HUES64 (cell line): Measurements from ENCODE around the gene RNF4.

ENCODE experiments used
- H3K27ac ChIP-seq: 2 replicates; pipeline ENCODE4 v1.7.0; 2013; ENCODE audit warnings: low read depth, low read length, inconsistent platforms
- H3K27me3 ChIP-seq: 2 replicates; pipeline ENCODE4 v1.6.1; 2013; ENCODE audit warnings: mild to moderate bottlenecking, low read length; ENCODE audit not compliant: insufficient read depth
- H3K36me3 ChIP-seq: 2 replicates; pipeline ENCODE4 v1.6.1; 2013; ENCODE audit warnings: mild to moderate bottlenecking, low read length; ENCODE audit not compliant: insufficient read depth
- H3K4me1 ChIP-seq: 2 replicates; pipeline ENCODE4 v1.6.1; 2013; ENCODE audit warnings: mild to moderate bottlenecking, low read length, moderate library complexity; ENCODE audit not compliant: insufficient read depth
- H3K4me3 ChIP-seq: 2 replicates; pipeline ENCODE4 v1.5.1; 2013; ENCODE audit warnings: mild to moderate bottlenecking, low read length, moderate library complexity
- H3K9ac ChIP-seq: 2 replicates; pipeline ENCODE4 v1.6.1; 2013; ENCODE audit warnings: mild to moderate bottlenecking, low read depth, low read length
- H3K9me3 ChIP-seq: 2 replicates; pipeline ENCODE4 v1.6.1; 2013; ENCODE audit warnings: low read depth, low read length; ENCODE audit not compliant: insufficient read depth
- WGBS: fragments of 150-250, 120-280 bp; methylation state at CpG from one replicate; pipeline ENCODE4 v1.1.7; 2013; ENCODE audit warnings: missing lambda C conversion rate; 5-methylcytosine and 5-hydroxymethylcytosine counted together

RNF4 gene

DNA sequence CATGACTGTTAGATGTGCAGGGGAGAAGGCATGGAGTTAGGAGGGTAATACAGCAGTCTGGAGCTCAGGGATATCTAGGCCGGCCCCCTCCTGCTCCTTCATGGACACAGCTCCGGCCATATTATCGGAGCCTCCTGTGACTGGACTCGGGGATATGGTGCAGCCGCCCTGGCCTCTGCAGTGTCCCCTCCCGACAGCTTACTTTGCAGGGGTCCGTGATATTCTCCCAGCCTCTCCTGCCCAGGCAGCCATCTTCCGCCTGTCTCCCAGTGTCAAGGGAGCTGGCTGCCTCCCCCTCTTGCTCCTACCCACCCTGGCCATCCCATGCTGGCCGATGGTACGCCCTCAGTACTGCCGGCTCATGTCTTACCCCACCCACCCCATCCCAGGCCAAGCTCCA, 19.9 kb upstream of the RNF4 start:
- Histone ChIP-seq H3K36me3 (no peaks in the 10 kb centered on the region), H3K4me3 (no peak overlapping the region), H3K4me1 (no peaks in the 10 kb centered on the region), H3K9me3 (no peaks in the 10 kb centered on the region), H3K9ac (no peak overlapping the region), H3K27ac (no peak overlapping the region), H3K27me3 (no peaks in the 10 kb centered on the region)
- WGBS = 93% methylated on average over 11 of the region's 11 CpGs

DNA sequence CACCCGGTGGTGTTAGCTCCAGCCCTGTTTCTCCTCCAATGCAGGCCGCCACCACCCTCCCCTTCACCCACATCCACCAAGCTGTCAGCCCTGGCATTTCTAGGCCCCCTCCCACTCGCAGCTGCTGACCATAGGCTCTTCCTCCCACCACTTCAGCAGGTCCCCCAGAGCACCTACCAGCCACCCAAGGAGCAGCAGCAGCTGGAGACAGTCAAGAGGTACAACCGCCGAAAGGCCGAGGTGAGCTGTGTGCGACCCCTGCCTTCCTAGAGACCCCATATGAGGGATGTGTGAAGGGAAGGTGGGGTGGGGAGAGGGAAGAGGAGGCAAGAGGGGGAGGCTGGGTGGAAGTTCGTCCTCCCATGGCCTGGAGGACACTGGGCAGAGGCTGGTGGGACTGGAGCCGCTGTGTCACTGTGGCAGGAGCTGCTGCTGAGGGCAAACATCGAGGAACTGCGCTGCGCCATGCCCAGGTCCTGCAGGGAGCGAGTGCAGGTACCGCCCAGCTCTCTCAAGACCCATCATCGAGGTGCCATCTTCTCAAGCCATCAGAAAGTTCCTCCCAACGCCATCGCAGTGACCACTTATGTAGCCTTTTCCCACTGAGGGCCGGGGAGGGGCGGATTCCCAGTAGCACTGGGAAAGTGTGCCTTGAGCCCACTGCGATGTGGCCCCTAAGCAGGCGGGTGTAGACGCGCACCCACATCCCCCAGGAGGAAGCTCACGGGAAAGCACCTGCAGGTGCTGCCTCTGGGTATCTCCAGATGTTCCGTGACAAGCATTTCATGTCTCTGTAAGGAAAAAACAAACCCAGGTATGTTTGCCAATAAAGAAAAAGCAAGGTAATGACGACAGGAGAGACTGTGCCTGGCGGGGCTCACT, 19.2 kb upstream of the RNF4 start:
- Histone ChIP-seq H3K4me1 (no peaks in the 10 kb centered on the region), H3K4me3 (no peak overlapping the region), H3K9me3 (no peaks in the 10 kb centered on the region), H3K9ac (no peak overlapping the region), H3K36me3 (no peaks in the 10 kb centered on the region), H3K27me3 (no peaks in the 10 kb centered on the region), H3K27ac (no peak overlapping the region)
- WGBS = 90% methylated on average over 27 of the region's 27 CpGs

DNA sequence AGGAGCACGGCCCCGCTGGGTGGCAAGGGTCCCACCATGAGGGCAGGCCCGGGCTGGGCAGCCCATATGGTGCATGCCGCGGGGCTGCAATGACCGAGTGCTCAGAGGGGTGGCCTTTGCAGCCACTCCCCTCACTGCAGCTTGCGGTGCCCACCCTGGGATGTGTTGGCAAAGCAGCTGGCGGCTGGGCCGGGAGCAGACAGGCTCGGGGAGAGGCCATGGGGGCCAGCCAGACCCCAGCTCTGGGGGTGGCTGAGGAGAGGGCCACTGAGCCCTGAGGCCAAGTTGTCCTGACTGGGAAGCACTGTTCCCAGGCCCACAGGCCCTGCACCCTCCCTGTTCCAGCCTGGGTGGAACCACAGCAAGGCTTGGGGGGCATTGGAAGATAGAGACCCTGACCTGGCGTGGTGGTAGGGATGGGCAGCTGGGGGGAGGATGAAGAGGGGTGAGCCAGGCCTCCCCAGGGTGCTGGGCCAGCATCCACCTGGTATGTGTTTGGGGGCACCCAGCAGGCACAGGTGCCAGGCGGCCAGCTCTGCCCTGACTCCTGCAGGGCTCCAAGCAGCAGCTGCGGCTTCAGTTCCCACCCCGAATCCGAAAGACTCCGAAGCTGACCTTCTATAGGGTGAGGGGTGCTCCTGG, 18.4 kb upstream of the RNF4 start:
- whole genome bisulfite sequencing = 90% methylated on average over 16 of the region's 16 CpGs
- H3K9ac ChIP-seq = no peak overlapping the region

DNA sequence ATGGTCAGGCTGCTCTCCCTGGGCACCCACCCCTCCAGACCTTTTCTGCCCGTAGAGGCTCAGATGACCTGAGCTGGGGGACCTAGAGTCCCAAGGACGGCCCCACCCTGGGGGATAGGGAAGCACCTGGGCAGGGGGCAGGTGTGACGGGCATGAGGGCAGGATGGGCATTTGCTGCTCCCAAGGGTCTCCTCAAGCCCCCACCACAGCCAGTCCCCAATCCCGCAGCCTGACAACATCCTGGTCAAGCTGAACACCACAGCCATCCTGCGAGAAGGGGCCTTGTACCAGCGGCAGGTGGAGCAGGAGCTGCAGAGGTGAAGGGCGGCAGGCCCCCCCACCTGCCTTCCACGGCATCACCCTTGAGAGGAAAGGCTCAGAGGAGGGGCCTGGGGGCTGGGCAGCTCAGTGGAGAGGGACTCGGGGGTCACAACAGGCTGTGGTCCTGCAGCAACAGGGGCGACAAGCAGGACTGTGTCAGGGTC, 17.8 kb upstream of the RNF4 start:
- H3K27me3 ChIP-seq = no peaks in the 10 kb centered on the region
- H3K36me3 ChIP-seq = no peaks in the 10 kb centered on the region
- H3K9ac ChIP-seq = no peak overlapping the region
- H3K4me1 ChIP-seq = no peaks in the 10 kb centered on the region
- no peaks in the 10 kb centered on the region for H3K9me3 ChIP-seq
- no peak overlapping the region for H3K27ac ChIP-seq
- 92% methylated on average over 10 of the region's 10 CpGs for WGBS
- H3K4me3 ChIP-seq = no peak overlapping the region

More for the DNA sequence above, 18.4 kb upstream of the RNF4 start:
- Histone ChIP-seq H3K27ac (no peak overlapping the region), H3K36me3 (no peaks in the 10 kb centered on the region), H3K4me3 (no peak overlapping the region), H3K4me1 (no peaks in the 10 kb centered on the region), H3K27me3 (no peaks in the 10 kb centered on the region), H3K9me3 (no peaks in the 10 kb centered on the region)

DNA sequence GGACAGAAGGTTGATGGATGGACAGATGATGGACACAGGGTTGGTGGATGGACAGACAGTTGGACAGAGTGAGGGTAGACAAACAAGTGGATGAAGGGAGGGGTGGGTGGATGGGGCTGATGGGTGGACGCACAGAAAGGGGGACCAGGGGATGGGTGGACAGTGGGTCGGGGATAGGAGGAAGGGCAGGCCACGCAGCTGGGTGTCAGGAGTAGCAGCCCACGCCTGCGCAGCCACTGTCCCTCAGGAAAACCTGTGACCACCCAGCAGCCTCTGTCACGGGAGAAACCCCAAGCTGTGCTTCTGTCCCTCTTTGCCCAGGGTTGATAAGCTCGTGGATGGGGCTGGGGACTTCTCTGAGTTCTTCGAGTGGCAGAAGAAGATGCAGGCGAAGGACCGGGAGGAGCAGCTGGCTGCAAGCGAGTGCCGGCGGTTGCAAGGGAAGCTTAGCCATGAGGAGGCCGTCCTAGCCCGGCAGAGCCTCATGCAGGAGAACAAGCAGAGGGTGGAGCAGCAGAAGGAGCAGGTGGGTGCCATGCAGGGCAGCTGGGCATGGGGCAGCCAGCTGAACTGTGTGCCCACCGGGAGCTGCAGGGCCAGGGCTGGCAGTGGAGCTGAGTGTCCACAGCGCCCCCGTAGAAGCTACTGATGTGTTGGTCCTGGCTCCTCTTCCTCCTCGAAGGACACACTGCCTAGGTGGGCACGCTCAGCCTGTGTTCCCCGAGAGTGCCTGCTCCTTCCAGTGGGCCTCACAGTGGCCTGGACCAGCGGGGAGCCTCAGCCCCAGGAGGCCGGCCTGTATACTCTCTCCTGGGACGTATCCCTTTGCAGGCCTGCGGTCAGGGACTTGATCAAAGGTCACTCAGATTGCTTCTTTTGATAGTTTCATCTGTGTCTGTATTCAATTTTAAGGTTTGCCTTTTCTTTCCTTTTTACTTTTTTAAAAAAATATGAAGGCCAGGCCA, 16.8 kb upstream of the RNF4 start:
- 88% methylated on average over 25 of the region's 25 CpGs for WGBS
- H3K27me3 ChIP-seq = no peaks in the 10 kb centered on the region
- no peaks in the 10 kb centered on the region for H3K36me3 ChIP-seq
- H3K9me3 ChIP-seq = no peaks in the 10 kb centered on the region
- no peak overlapping the region for H3K27ac ChIP-seq
- H3K9ac ChIP-seq = no peak overlapping the region
- no peaks in the 10 kb centered on the region for H3K4me1 ChIP-seq
- H3K4me3 ChIP-seq = no peak overlapping the region

DNA sequence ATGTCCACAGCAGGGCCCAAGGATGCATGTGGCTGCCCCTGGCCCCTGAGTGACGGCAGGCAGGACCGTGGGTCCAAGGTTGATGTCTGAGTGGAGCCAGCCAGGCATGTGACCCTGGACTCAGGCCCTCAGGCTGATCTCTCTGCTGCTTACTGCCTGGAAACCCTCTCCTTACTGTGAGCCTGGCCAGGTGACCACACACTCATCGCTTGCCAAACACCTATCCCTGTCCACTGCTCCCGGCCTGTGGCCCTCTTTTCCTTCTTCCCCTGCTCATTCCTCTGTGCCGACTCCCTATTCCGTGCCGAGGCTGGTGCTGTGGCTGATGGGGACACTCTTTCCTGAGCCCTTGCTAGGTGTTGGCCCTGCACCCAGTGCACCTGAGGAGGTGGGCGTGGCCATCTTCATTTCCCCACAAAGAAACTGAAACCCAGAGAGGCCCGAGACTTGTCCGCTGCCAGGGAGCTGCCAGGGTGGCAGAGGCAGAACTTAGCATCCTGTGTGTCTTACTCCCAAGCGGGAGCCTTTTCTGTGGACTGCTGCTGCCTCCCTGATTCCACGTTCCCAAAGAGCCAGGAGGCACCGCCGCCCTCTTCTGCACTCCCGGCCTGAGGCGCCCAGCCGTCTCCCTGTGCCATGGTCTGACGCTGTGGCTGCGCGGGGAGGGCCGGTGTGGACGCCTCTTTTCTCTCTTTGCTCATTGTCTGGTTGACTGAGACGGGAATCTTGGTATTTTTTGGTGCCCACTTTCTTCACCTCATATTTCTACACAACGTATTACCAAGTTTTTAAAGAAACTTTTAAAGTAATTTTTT, 11.2 kb upstream of the RNF4 start:
- no peaks in the 10 kb centered on the region for H3K9me3 ChIP-seq
- no peak overlapping the region for H3K9ac ChIP-seq
- H3K4me3 ChIP-seq = no peak overlapping the region
- WGBS = 89% methylated on average over 23 of the region's 24 CpGs
- H3K36me3 ChIP-seq = no peaks in the 10 kb centered on the region
- peaks cover 9% of the 10 kb centered on the region; the same call in 1 of the 2 replicates for H3K4me1 ChIP-seq
- no peak overlapping the region for H3K27ac ChIP-seq
- peaks cover 18% of the 10 kb centered on the region for H3K27me3 ChIP-seq

DNA sequence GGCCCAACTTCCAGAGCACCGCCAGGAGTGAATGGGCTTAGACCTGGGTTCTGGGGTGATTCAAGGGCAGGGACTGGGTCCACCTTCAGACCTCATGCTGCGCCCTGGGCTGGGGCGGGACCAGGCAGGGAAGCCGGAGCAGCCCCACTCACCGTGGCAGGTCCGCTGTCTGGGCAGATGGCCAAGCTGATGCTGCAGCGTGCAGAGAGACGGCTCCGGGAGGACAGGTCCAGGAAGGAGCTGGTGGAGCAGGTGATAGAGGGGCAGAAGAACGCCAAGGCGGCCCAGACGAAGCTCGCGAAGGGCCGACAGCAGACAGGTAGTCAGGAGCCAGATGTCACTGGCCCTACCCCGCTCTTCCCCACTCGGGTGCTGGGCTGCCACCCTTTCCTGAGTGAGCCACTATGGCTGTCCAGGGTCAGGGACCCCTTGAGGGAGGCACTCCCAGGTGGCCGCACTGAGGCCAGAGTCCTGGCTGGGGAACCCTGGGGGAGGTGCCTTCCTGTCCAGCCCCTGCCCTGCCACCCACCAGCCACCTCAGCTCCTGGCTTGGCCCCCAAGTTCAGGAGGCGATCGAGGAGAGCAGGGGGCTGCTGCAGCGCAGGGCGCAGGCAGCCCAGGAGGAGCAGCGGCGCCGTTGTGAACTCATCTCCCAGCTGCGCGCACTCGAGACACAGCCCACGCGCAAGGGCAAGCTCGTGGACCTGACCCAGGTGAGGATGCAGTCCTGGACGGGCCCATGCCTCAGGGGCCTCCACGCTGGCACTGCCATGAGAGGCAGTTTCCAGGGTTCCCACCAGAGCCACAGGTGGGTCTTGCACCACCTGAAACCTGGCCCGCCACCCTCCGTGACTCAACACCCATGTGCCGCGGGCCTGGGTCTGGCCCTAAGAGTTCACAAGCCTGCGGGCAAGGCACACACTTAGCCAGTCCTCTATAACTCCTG, 10.1 kb upstream of the RNF4 start:
- H3K4me1 ChIP-seq = peaks cover 9% of the 10 kb centered on the region; the same call in 1 of the 2 replicates
- no peak overlapping the region for H3K9ac ChIP-seq
- no peaks in the 10 kb centered on the region for H3K36me3 ChIP-seq
- no peak overlapping the region for H3K27ac ChIP-seq
- no peaks in the 10 kb centered on the region for H3K9me3 ChIP-seq
- peaks cover 28% of the 10 kb centered on the region for H3K27me3 ChIP-seq
- 92% methylated on average over 38 of the region's 38 CpGs for WGBS
- H3K4me3 ChIP-seq = no peak overlapping the region

DNA sequence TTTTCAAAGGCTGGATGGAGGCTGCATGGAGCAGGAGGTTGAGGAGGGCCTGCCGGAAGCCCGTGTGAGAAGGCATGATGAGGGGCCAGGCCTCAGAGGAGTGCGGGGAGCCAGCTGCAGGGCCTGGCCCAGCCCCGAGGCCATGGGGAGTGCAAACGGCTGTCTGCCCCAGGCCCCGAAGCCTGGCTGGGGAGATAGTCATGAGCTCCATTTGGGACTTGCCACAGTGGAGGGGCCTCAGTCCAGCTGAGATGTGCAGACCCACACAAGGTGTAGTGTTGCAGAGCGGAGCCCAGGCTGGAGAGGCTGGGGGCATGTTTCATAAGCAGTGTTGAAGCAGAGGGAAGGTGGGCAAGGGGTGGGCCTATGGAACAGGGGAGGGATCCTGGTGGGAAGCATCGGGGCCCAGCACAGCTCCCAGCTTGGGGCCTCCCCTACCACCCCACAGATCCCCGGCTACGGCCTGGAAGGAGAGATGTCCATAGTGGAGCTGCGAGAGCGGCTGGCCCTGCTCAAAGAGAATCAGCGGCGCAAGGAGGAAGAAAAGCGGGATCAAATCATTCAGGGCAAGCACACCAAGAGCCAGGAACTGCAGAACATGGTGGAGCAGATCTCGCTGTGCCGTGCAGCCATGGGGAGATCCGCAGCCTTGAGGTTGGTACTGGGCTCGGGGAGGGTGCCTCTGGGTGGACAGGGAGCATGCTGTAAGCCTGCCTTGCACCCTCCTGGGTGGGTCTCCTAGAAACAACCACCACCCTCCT, 9.1 kb upstream of the RNF4 start:
- no peak overlapping the region for H3K27ac ChIP-seq
- H3K9ac ChIP-seq = no peak overlapping the region
- H3K36me3 ChIP-seq = no peaks in the 10 kb centered on the region
- H3K27me3 ChIP-seq = peaks cover 30% of the 10 kb centered on the region
- no peak overlapping the region for H3K4me3 ChIP-seq
- peaks cover 9% of the 10 kb centered on the region; the same call in 1 of the 2 replicates for H3K4me1 ChIP-seq
- H3K9me3 ChIP-seq = no peaks in the 10 kb centered on the region
- 93% methylated on average over 18 of the region's 19 CpGs for WGBS

DNA sequence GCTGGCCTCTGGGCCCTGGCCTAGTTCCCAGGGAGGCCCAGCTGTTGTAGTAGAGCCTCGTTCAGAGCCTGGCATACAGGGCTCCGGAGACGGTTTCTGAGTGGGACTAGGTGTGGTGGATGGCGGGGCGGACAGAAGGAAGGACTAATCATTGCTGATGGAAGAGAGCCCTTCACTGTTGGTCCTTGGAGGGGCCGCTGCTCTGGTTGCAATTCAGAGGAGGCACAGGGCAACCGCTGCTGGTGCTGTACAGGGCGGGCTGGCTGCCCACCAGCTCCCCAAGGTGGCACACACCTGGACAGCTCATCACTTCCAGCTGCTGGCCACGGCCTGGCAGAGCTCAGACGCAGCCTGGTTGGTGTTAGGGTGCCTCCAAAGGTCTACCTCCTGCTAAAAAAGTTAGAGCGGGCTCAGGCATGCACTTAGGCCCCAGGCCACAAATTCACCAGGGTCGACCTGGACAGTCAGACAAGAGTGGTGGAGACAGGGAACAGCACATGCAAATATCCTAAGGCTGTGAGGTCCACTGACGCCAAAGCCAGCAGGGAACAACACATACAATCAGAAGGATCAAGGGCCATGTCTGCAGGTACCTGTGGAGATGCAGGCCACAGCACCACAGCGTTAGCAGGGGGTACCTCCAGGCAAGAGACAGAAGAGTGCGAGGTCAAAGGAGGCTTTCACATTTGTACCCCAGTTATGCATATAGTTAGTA, 7.5 kb upstream of the RNF4 start:
- Histone ChIP-seq H3K4me3 (no peak overlapping the region), H3K27ac (no peak overlapping the region), H3K4me1 (peaks cover 9% of the 10 kb centered on the region; the same call in 1 of the 2 replicates), H3K9me3 (no peaks in the 10 kb centered on the region), H3K36me3 (no peaks in the 10 kb centered on the region), H3K9ac (no peak overlapping the region), H3K27me3 (peaks cover 30% of the 10 kb centered on the region)
- 88% methylated on average over 15 of the region's 15 CpGs for WGBS
